Measurements from ENCODE around the gene NMT2.

Gene NMT2

GRCh38 chr10:15180736-15181135 is 12.2 kb upstream of the NMT2 start:
- DNase-seq = no peak

DNA sequence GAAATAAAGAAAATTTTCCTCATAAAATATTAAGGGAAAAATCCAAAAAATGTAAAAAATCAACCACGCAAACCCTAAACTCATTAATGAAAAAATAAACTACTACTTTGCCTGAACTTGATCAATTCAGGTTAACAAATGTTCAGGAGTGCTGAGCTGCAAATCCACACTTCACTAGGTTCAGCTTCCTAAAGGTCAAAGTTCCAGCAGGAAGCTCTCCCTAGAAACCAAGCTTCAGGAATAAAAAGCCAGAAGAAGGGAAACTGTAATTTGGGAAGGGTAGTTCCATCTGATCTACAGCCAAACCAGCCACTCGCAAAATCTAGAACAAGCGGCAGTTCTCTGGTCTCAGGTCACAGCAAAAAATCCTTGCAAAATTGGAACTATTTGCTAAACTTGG is 7.8 kb upstream of the NMT2 start:
- DNase-seq = no peak

DNA sequence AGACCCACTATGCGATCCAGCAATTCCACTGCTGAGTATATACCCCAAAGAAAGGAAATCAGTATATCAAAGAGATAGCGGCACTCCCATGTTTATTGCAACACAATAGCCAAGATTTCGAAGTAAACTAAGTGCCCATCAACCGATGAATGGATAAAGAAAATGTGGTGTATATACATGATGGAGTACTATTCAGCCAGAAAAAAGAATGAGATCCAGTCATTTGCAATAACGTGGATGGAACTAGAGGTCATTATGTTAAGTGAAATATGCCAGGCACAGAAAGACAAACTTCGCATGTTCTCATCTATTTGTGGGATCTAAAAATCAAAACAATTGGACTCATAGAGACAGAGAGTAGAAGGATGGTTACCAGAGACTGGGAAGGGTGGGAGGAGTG is 7.1 kb upstream of the NMT2 start:
- no peak for DNase-seq

- DNase-seq = no peak
Observed at GRCh38 chr10:15172306-15172840, 3.9 kb upstream of the NMT2 start.

DNA sequence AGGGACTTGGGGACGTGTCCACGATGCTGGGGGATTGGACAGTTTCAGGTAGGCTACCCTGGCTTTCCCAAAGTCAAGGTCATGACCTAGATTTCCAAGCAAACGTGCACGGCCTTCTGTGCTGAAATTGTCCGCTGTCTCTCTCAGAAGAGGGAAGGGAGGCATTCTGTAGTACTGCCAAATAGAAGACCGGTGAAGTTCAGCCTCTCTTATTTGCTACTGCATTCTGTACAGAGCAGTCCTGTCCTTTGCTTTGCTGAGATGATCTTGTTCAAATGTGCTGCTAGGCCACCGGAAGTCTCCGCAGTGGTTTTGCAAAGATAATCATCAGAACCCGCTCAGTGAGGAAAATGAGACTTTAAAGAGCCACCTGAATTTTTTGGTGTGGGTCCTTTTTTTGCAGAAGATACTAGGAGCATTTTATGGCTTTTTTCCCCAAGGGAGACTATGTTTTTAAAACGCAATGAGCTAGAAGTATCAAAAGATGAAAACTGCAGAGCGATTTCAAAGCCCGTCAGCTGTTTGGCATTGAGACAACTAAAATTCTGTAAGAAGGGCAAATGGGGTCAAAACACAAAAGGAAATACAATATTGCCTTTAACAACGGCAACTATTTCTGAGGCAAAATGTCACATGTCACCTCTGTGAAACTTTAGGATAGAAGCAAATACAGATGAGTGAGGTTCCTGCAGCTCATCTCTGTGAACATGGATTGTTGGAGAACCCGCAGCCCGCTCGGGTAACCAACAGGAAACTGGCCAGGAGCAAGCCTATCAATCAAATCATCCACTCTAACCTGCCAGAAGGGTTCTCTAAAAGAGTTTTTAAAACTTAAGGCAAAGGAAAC is 1.3 kb upstream of the NMT2 start:
- DNase-seq = no peak

DNA sequence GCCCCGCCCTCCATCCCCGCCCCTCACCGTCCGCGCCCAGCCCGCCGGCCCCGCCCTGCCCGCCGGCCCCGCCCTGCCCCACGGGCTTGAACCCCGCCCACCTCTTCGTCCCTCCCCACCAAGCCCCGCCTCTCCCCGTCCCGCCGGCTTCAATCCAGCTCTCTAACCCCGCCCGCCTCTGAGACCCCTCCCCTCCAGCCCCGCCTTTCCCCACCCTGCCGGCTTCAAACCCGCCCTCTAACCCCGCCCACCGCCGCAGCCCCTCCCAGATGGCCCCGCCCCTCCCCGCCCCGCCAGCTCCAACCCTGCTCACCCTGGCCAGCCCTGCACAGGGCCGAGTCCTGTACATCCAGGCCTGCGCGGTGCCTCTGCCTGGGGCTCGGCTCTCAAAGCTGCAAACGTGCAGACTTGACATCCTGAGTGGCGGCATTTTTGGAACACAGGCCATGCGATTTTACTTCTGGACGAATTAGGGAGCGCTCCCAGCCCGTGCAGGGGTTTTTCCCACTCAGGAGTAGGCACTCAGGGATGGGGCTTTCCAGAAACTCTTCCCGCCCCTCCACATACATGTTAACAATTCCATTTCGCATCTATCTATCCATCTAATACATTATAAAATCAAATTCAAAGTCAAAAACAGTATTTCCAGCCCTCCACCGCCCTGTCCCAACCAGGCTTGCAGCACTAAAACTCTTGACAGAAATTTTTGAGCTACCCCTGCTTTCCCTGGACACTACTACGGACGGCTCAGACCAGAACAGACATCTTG is 477 bp upstream of the NMT2 start:
- peak; percentile 58 for DNase-seq

DNA sequence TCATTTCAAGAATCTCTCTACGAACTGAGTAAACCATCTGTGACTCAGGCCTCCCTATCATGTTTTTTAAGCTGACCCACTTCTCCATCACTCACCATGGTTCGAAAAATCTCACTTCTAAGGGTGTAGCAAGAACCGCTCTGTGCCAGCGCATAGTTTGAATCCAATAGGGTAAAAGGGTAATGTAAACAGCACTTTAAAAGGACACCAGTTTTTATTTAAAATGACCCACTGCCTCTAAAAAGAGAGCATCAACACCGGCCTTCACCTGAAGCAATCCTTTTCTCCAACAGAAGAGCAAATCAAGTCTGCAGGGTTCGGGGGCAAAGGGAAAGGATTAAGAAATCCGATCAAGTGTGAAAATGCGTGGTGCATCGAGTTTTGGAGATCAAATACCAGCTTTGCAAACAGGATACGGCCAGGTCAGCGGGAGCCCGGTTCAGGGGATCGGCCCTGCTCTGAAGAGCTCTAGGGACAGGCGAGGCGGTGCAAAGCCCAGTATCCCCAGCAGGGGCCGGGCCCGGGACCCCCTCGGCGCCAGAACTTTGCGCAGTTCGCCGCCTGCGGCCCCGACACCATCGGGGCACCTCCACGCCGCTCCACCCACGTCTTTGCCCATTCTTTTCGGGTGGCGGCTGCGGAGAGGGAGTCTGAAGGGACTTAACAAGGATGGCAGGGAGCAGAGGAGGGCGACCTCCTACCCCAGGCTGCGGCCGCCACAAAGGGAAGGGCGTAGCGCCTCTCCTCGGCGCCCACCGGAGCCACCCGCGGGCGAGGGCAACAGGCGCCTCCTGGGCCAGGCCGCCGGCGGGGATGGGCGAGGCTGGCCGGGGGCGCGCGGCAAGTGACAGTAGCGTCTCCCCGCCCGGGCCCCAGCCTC is 842 bp downstream of the NMT2 start:
- no peak for DNase-seq

DNA sequence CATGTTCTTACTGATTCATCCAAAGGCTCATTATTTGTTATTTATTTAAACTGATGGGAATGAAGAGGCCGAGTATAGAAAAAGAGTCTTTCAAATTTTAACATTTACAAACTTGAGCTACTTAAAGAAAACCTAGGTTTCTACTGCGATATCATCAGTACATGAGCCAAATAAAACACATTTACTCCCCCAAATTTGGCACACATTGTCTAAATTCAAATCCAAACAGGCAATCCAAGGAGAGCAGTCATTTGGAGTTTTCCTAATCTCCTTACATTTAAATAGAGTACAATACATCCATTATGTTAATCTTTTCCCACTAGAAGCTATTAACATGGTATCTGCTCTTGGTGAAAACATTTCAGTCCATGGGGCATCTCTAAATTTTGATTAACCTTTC is 2.2 kb downstream of the NMT2 start:
- no peak for DNase-seq

GRCh38 chr10:15163253-15163828 is 5.2 kb downstream of the NMT2 start:
- no peak for DNase-seq

DNA sequence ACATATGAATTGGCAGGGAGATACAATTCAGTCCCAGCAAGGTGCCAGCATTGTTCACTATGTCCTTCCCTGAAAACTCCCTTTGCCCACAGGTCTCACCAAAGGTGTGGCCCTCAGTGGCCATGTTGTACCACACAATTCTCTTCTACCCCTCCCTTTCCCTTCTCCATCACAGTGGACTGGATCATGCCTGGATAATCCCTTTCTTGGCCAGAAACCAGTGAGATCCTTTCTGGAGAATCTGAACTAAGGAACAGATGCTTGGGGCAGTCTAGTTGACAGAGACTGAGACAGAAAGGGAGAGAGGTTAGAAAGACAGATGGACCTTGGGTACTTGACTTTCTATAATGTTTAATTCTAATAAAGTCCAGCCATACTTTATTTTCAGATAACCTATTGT is 9.5 kb downstream of the NMT2 start:
- DNase-seq = no peak

DNA sequence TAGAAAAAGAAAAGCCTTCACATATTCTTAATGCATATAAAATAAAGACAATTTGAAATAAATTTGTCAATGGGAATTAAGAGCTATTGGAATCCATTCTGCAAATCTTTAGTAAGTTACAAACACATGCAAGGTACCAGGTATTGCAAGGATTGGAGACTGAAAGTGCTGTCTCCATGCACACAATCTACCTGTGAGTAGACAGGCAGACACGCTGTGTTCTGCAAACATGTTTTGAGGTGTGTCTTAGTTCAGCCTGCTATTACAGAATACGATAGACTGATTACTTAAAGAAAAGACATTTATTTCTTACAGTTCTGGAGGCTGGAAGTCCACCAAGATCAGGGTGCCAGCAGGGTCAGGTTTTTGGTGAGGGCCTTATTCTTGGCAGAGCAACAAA is 10.0 kb downstream of the NMT2 start:
- no peak for DNase-seq

DNA sequence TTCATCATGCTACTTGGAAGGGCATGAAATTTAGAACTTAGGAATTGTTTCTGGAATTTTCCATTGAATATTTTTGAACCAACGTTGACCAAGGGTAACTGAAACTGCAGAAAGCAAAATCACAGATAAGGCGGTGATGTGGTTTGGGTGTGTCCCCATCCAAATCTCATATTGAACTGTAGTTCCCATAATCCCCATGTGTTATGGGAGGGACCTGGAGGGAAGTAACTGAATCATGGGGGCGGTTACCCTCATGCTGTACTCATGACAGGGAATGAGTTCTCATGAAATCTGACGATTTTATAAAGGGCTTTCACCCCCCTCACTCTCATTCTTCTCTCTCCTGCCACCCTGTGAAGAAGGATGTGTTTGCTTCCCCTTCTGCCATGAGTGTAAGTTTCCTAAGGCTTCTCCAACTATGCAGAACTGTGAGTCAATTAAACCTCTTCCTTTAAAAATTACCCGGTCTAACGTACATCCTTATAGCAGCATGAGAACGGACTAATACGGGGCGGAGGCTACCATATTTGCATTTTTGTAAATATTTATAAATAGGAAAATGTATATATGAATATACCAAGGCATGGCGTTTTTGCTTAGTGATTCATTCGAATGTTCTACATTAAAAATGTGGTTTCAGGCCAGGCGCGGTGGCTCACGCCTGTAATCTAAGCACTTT is 12.4 kb downstream of the NMT2 start:
- DNase-seq = no peak

GRCh38 chr10:15152556-15152955 is 15.9 kb downstream of the NMT2 start:
- no peak for DNase-seq

DNA sequence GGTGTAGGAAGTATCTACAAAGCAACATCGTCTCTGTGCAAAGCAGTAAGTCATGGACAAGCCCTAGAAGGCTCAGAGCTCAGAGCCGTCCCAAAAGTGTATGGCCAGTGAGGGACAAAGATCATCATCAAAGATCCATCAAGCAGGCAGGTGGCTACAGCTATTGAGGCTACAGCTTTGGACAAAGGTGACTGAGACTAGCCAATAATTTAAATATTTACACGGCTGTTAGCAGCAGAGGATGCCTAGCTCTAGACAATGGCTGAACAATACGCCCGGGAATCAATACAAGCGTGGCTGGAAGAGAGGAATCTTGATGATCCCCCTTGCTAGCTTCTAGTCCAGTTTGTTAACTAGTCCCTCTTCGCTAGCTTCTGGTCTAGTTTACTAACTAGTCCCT is 17.9 kb downstream of the NMT2 start:
- DNase-seq = peak; percentile 20

DNA sequence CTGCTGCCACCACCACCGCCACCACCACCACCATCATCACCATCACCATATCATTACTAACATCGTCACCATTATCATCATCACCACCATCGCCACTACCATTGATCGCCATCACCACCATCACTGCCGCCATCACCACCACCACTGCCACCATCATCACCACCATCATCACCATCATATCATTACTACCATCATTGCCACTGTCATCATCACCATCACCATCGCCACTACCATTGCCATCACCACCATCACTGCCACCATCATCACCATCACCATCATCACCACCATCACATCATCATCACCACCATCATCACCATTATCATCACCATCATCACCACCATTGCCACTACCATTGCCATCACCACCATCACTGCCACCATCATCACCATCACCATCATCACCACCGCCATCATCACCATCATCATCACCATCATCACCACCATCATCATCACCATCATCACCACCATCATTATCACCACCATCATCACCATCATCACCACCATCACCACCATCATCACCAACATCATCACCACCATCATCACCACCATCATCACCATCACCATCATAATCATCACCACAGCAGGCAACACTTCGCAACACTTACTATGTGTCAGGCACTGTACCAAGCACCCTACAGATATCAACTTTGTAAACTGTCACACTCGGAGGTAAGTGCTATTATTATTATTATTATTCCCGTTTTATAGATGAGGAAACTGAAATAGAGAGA is 19.3 kb downstream of the NMT2 start:
- DNase-seq = no peak

DNA sequence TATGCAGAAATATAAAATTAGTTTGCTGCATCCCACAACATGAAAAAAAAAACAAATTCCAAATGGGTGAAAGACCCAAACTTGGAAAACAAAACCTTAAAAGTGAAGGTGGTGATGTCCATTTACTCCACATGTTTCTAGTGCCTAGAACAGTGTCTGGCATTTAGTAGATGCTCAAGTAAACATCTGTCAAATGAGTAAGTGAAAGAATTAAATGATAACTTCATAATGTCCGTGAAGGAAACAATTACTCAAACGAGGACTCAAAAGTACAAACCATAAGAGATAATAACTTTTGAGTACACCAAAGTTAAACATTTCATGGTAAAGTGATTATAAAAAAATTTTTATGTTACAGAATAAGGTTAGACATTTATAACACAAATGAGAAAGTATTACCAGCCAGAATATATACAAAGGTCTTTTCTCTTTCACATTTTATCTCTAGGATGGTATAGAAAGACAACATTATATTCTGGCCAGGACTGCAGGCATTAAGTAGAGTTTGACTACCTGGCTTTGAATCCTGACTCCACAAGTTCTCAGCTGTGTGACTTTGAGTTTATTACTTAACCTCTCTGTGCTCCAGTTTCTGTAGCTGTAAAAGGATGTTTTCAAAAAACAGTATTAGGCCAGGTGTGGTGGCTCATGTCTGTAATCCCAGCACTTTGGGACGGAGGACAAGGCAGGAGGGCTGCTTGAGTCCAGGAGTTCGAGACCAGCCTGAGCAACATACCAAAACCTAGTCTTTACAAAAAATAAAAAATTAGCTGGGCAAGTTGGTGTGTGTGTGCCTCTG is 20.7 kb downstream of the NMT2 start:
- no peak for DNase-seq

GRCh38 chr10:15146366-15146765 is 22.1 kb downstream of the NMT2 start:
- no peak for DNase-seq

DNA sequence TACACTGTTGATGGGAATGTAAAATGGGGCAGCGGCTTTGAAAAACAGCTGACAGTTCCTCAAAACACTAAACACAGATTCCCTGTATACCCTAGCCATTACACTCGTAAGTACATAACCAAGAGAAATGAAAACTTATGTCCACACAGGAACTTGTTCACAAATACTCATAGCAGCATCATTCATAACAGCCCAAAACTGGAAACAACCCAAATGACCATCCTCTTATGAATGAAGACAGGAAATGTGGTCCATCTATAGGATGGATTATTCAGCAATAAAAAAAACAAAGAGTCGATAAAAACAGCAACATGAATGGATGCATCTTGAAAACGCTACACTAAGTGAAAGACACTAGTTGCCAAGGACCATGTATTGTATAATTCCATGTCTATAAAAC is 23.7 kb downstream of the NMT2 start:
- DNase-seq = no peak

DNA sequence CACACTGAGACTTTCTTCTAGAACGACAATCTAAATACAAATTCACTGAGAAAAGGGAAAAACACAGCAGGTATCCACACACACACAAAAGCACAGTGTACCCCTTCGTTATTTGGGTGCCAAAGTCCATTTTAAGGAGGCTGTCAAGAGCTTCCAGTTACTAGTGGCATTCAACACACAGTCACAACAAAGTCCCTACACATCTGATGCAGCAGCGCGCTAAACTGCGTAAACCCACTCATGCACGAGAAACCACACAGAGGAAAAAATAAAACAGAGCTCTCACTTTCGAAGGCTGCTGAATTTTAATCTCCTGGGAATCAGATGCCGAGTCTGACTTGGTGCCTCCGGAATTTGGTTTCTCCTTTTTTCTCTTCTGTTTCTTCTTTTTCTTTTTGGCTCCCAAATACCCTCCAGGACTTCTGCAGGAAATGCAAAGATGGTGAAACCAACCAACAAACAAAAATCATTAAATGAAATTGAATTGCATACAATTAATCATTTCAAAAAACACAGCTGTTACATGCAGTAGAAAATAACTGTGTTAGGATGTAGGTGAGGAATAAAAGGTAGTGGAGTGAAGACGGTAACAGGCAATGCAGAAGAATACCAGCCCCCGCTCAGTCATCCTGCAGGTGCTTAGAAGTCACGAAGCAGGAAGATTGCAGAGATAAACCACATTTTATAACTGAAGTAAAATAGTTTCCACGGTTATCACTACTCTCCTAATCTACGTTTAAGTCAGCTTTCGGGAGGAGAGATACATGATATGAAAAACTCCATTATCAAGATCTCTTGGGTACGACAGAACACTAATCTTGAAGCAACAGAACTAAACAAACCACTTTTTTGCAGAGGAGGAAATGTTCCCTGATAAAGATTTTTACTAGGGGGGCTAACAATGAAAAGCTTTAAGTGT is 27.1 kb downstream of the NMT2 start:
- no peak for DNase-seq

Measured in NCI-H748 treated with DMSO at 0.1 percent for 48 hours (cell line).